ENCODE data around the gene ASIC5. TPM values are rescaled to one million over a fixed set of nuclear protein-coding genes. Genes with fewer than 3 reads are reported as not detected.

The ASIC5 gene
- total RNA-seq, 2 experiments from 2014 or later = not detected

DNA sequence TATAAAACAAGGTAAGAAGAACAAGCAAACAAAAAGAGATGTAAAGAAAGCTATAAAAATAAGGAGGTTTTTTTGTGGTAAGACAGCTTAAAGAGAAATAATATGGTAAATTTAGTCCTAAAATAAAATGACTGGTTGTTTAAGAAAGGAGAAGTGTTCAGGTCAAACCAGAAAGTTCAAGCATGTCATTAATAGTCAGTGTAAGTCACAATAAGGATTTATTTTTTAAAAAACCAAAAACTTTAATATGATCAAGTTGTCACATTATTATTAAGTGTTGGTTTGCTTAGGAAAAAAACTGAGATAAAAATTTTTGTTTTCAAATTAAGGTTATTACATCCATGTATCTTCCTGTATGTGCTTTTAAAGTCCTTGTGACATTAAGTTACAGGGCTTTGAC, 19.1 kb downstream of the ASIC5 start:
- DNase-seq = no peak
- Mint-ChIP-seq H3K4me3 (no peak overlapping the region), H3K27ac (no peak overlapping the region), H3K4me1 (no peaks in the 10 kb centered on the region), H3K9me3 (peaks cover 1% of the 10 kb centered on the region), H3K27me3 (peaks cover 12% of the 10 kb centered on the region), H3K36me3 (no peaks in the 10 kb centered on the region)

DNA sequence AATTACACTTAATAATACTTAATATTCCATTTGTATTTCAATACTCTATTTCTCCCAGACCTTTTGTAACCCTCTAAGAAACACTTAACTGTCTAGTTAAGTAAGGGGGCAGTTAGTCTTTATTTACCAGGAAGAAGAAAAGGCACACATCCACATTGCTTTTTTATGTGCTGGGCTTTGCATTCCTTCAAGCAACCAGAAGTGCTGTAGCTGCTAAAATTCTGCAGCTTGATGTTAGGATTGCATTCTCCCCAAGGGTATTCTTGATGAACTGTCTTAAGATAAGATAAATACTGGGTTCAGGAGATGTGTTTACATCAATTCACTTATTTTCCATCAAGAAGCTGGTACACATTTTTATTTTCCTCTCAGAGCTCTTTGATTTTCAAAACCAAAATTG, 24.0 kb downstream of the ASIC5 start:
- no peaks in the 10 kb centered on the region for H3K4me1 Mint-ChIP-seq

DNA sequence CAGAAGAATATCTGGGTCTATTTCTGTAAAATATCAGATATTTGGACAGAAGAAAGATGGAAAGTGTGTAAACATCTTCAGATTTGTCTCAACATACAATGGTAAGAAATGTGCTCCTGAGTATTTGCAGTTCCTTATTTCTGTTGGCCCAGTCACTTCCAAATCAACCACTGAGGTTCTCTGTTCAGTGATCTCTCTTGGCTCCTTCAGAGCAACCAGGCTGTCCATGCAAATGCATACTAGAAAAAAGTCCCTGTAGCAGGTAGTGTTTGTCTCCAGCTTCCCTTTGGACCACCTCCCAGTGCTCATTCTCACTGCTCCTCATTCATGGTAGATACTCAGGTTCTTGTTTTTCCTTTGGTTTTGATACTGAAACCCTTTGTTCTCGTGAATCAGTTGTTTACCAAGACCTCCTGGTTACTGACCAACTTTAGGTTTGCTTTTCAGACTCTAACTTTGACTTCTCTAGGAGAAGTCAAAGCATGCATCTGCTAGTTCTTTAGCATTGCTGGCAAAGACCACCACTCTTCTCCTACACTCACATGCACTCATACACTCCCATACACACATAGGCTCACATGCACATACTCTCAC, 28.8 kb downstream of the ASIC5 start:
- Mint-ChIP-seq H3K27ac (no peak overlapping the region), H3K36me3 (no peaks in the 10 kb centered on the region), H3K4me1 (no peaks in the 10 kb centered on the region), H3K27me3 (peaks cover 13% of the 10 kb centered on the region), H3K4me3 (no peak overlapping the region), H3K9me3 (no peaks in the 10 kb centered on the region)
- DNase-seq = no peak

More for the DNA sequence above, 24.0 kb downstream of the ASIC5 start:
- Mint-ChIP-seq H3K27ac (no peak overlapping the region), H3K36me3 (no peaks in the 10 kb centered on the region), H3K4me3 (no peak overlapping the region), H3K27me3 (peaks cover 18% of the 10 kb centered on the region), H3K9me3 (no peaks in the 10 kb centered on the region)
- DNase-seq = no peak

GRCh38 chr4:155832664-155833063, 33.4 kb downstream of the ASIC5 start:
- Mint-ChIP-seq H3K27me3 (peaks cover 14% of the 10 kb centered on the region), H3K4me1 (no peaks in the 10 kb centered on the region), H3K4me3 (no peak overlapping the region)

GRCh38 chr4:155828628-155829027, 37.4 kb downstream of the ASIC5 start:
- Mint-ChIP-seq H3K27ac (no peak overlapping the region), H3K4me1 (no peaks in the 10 kb centered on the region)

More at GRCh38 chr4:155832664-155833063, 33.4 kb downstream of the ASIC5 start:
- DNase-seq = no peak
- no peaks in the 10 kb centered on the region for H3K9me3 Mint-ChIP-seq
- no peaks in the 10 kb centered on the region for H3K36me3 Mint-ChIP-seq
- H3K27ac Mint-ChIP-seq = no peak overlapping the region

GRCh38 chr4:155822572-155822971, 43.5 kb downstream of the ASIC5 start:
- Mint-ChIP-seq H3K9me3 (no peaks in the 10 kb centered on the region), H3K36me3 (no peaks in the 10 kb centered on the region), H3K27ac (no peak overlapping the region), H3K4me1 (no peaks in the 10 kb centered on the region), H3K4me3 (no peak overlapping the region), H3K27me3 (peaks cover 24% of the 10 kb centered on the region)
- no peak for DNase-seq

More at GRCh38 chr4:155828628-155829027, 37.4 kb downstream of the ASIC5 start:
- H3K36me3 Mint-ChIP-seq = no peaks in the 10 kb centered on the region
- no peaks in the 10 kb centered on the region for H3K9me3 Mint-ChIP-seq
- peaks cover 26% of the 10 kb centered on the region for H3K27me3 Mint-ChIP-seq
- no peak overlapping the region for H3K4me3 Mint-ChIP-seq
- DNase-seq = no peak

GRCh38 chr4:155820887-155821518, 45.1 kb downstream of the ASIC5 start:
- no peaks in the 10 kb centered on the region for H3K36me3 Mint-ChIP-seq
- H3K4me1 Mint-ChIP-seq = no peaks in the 10 kb centered on the region
- H3K9me3 Mint-ChIP-seq = no peaks in the 10 kb centered on the region
- DNase-seq = no peak
- H3K4me3 Mint-ChIP-seq = no peak overlapping the region
- H3K27ac Mint-ChIP-seq = no peak overlapping the region
- H3K27me3 Mint-ChIP-seq = peaks cover 23% of the 10 kb centered on the region

DNA sequence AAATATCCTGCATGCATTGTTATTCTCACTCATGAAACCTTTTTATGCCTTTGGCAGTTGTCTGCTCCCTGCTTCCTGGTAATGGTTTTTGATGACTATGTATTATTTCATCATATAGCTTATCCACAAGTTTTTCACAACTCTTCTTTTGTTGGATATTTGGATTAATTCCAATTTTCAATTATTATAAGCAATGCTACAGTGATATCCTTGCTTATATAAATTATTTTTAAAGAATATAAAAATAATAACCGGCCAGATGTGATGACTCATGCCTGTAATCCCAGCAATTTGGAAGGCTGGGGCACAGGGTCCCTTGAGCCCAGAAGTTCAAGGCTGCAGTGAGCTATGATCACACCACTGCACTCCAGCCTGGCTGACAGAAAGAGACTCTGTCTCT, 47.0 kb downstream of the ASIC5 start:
- Mint-ChIP-seq H3K9me3 (no peaks in the 10 kb centered on the region), H3K27ac (no peak overlapping the region), H3K36me3 (no peaks in the 10 kb centered on the region), H3K4me1 (no peaks in the 10 kb centered on the region), H3K27me3 (peaks cover 13% of the 10 kb centered on the region), H3K4me3 (no peak overlapping the region)
- DNase-seq = no peak

GRCh38 chr4:155818639-155819038, 47.4 kb downstream of the ASIC5 start:
- no peak overlapping the region for H3K27ac Mint-ChIP-seq
- H3K4me3 Mint-ChIP-seq = no peak overlapping the region
- no peaks in the 10 kb centered on the region for H3K36me3 Mint-ChIP-seq
- peaks cover 13% of the 10 kb centered on the region for H3K27me3 Mint-ChIP-seq
- DNase-seq = no peak
- H3K4me1 Mint-ChIP-seq = no peaks in the 10 kb centered on the region
- no peaks in the 10 kb centered on the region for H3K9me3 Mint-ChIP-seq

GRCh38 chr4:155811083-155811482, 55.0 kb downstream of the ASIC5 start:
- H3K27me3 Mint-ChIP-seq = peaks cover 5% of the 10 kb centered on the region
- no peak overlapping the region for H3K27ac Mint-ChIP-seq
- no peak overlapping the region for H3K4me3 Mint-ChIP-seq
- H3K9me3 Mint-ChIP-seq = no peaks in the 10 kb centered on the region
- no peak for DNase-seq
- H3K36me3 Mint-ChIP-seq = no peaks in the 10 kb centered on the region
- H3K4me1 Mint-ChIP-seq = no peaks in the 10 kb centered on the region

GRCh38 chr4:155809835-155810234, 56.2 kb downstream of the ASIC5 start:
- no peaks in the 10 kb centered on the region for H3K4me1 Mint-ChIP-seq
- H3K4me3 Mint-ChIP-seq = no peak overlapping the region
- peak; percentile 3 for DNase-seq
- no peaks in the 10 kb centered on the region for H3K36me3 Mint-ChIP-seq
- H3K27me3 Mint-ChIP-seq = peaks cover 5% of the 10 kb centered on the region
- no peaks in the 10 kb centered on the region for H3K9me3 Mint-ChIP-seq
- no peak overlapping the region for H3K27ac Mint-ChIP-seq

GRCh38 chr4:155807021-155807420, 59.1 kb downstream of the ASIC5 start:
- no peaks in the 10 kb centered on the region for H3K4me1 Mint-ChIP-seq
- H3K27ac Mint-ChIP-seq = no peak overlapping the region
- no peaks in the 10 kb centered on the region for H3K9me3 Mint-ChIP-seq
- no peaks in the 10 kb centered on the region for H3K27me3 Mint-ChIP-seq
- DNase-seq = no peak
- H3K36me3 Mint-ChIP-seq = no peaks in the 10 kb centered on the region
- H3K4me3 Mint-ChIP-seq = no peak overlapping the region

- H3K9me3 Mint-ChIP-seq = no peaks in the 10 kb centered on the region
- no peak overlapping the region for H3K4me3 Mint-ChIP-seq
- no peaks in the 10 kb centered on the region for H3K4me1 Mint-ChIP-seq
- H3K27ac Mint-ChIP-seq = no peak overlapping the region
- no peak for DNase-seq
- no peaks in the 10 kb centered on the region for H3K27me3 Mint-ChIP-seq
- H3K36me3 Mint-ChIP-seq = no peaks in the 10 kb centered on the region
These were observed 61.1 kb downstream of the ASIC5 start for GRCh38 chr4:155805016-155805415.

GRCh38 chr4:155802190-155802959, 63.7 kb downstream of the ASIC5 start:
- H3K27me3 Mint-ChIP-seq = no peaks in the 10 kb centered on the region
- peaks cover 8% of the 10 kb centered on the region for H3K4me1 Mint-ChIP-seq
- no peaks in the 10 kb centered on the region for H3K36me3 Mint-ChIP-seq
- H3K27ac Mint-ChIP-seq = no peak overlapping the region
- no peaks in the 10 kb centered on the region for H3K9me3 Mint-ChIP-seq
- DNase-seq = no peak
- no peak overlapping the region for H3K4me3 Mint-ChIP-seq

DNA sequence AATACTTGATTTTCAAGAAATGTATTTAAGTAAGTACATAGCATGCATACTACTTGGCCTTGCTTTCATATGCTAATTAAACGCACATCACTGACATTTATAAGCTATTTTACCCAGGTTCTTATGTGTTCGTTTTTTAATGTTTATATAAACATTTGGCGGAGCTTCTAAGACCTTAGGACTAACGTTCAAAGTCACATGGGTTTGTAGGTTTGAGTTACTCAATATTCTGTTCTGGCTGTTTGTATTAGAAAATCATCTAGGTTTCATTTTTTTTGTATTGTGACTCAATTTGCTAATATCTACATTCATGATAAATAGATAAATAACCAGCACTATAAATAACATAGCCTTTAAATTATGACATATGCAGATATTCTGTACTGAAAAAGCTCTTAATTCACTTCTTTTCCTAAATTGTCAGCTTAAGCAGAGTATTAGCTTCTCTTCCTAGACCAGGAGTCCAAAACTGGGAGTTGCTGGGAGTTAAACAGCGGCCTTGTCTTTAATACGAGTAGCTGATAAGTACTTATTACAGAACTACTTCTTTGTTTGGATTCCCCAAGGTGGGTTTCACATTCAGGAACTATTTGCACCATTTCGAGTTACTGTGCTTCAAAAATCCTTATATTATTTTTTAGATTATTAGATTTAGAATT, 65.3 kb downstream of the ASIC5 start:
- Mint-ChIP-seq H3K4me3 (no peak overlapping the region), H3K4me1 (peaks cover 8% of the 10 kb centered on the region)
- no peak for DNase-seq

More for the DNA sequence above, 65.3 kb downstream of the ASIC5 start:
- no peaks in the 10 kb centered on the region for H3K9me3 Mint-ChIP-seq
- no peaks in the 10 kb centered on the region for H3K36me3 Mint-ChIP-seq
- H3K27ac Mint-ChIP-seq = no peak overlapping the region
- peaks cover 3% of the 10 kb centered on the region for H3K27me3 Mint-ChIP-seq

Data from activated naive CD8-positive, alpha-beta T cell treated with anti-CD3 and anti-CD28 coated beads for 36 hours (primary cell).